HG02759 (cell line): ENCODE data around the gene APLN.

Source experiments
- ATAC-seq: cut with Tn5 transposase; IDR thresholded peaks from one replicate; pipeline ENCODE4 v1.9.1; 2021; ENCODE audit warnings: mild to moderate bottlenecking, moderate library complexity; ENCODE audit not compliant: unreplicated experiment

The APLN gene

DNA sequence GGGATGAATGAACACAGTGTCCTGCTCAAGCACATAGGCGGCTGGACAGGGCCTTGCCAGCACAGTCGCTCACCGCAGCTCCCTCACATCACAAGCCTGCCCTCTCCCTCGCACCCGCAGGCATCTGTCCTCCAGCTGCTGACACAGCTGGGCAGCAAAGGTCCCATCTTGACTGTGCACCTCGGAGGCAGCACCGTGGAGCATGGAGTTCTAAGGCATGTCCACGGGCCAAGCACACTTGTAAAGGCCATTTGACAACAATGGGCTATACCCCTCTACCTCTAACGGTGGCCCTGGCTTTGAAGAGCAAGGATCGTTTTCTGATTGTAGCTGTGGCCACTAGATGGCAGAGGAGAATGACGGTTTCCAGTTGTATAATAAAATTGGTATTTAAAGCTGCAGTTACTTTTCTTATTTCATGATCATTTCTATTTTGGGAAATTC lies 53.8 kb downstream of the APLN start:
- ATAC-seq, result no peak

DNA sequence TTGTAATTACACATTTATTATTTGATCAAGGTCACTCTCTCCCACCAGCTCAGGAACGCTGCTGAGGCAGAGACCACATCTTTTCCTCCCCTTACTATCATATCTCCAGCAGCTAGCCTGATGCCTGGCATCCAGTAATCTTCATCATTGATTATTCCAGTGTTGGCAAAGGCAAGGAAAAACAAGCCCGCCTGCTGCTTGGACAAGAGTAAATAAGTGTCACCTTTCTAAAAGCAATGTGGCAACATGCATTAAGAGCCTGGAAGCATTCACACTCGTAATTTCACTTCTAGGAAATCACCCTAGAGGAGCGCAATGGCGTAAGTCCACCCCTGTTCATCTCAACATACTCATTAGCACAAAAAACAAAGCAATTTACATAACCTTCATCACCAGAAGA lies 54.8 kb downstream of the APLN start:
- no peak for ATAC-seq

DNA sequence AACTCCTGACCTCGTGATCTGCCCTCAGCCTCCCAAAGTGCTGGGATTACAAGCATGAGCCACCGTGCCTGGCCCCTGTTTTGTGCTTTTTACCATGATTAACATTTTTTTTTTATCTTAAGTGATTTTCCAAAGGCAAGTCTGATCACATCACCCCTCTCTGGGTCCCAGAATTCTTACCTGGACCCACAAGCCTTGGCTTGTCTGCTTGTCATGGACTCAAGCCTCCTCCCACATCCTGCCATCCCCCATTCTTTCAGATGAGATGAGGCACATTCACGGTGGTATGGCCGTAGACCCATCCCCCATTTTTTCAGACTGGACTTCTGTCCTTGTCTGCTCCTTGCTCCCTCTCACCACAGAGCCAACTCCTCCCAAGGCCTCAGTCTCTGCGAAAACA lies 55.3 kb downstream of the APLN start:
- ATAC-seq, result no peak

DNA sequence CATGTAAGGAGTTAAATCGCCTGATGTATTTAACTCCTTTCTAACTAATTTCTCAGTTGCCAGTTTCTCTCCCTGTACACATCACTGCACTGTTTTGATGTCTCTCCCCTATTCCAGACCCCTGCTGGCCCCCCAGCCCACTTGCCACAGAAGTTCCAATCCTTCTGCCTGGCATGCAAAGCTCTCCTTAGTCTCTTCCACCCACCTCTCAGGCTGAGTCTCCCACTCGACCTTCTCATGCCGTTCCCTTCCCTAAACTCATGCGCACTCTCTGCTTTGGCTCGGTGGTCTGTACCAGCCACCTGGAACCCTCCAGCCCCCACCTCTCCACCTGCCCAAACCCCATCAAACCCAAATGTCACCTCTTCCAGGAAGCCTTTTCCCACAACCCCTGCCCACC lies 56.9 kb downstream of the APLN start:
- ATAC-seq, result no peak

DNA sequence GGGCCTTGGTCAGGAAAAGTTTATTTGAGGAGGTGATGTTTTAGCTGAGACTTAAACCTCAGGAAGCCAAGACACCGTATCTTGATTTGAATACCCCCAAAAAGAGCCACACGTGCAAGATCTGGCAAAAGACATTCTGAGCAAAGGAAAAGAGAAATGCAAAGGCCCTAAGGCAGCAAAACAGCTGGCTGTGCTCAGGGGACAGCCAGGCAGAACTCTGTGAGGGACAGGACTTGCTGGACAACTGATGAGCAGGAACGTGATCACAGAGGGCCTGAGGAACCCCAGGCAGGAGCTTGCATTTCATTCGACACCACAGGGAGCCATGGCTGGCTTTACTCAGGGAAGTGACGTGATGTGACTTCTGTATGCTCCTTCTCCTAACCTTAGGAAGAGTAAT lies 58.7 kb downstream of the APLN start:
- ATAC-seq, result no peak
